Suprapubic skin (tissue), 4 donors: Measurements from ENCODE around the gene BICRAL. TPM values are rescaled to one million over a fixed set of nuclear protein-coding genes. Genes with fewer than 3 reads are reported as not detected.
A peak's percentile ranks its signal among the peaks of the same experiment; 100 is the strongest.

ENCODE experiments used
- DNase-seq, 2 donors: peaks; one replicate each; pipeline ENCODE4 v3.0.0-alpha.2; 2019; ENCODE audit warnings: low spot score in 2 of 2
- H3K27ac ChIP-seq: fragments of 200-600 bp; sonication (generic); one replicate; pipeline ENCODE4 v1.5.1; 2019
- H3K27me3 ChIP-seq: fragments of 200-600 bp; sonication (generic); one replicate; pipeline ENCODE4 v1.5.1; 2019
- H3K36me3 ChIP-seq: fragments of 200-600 bp; sonication (generic); one replicate; pipeline ENCODE4 v1.5.1; 2019
- H3K4me1 ChIP-seq: fragments of 200-600 bp; sonication (generic); one replicate; pipeline ENCODE4 v1.5.1; 2019
- H3K4me3 ChIP-seq: fragments of 200-600 bp; sonication (generic); one replicate; pipeline ENCODE4 v1.5.1; 2019; ENCODE audit warnings: mild to moderate bottlenecking
- H3K9me3 ChIP-seq: fragments of 200-600 bp; sonication (generic); one replicate; pipeline ENCODE4 v1.5.1; 2019
- CTCF ChIP-seq, 2 donors: fragments of 200-600 bp in 1 of 2; fragments of 450-650 bp in 1 of 2; sonication (generic) in 1 of 2; IDR thresholded peaks; one replicate each; pipeline ENCODE4 v1.5.1; 2016 to 2019; ENCODE audit warnings: antibody characterized with exemption in 2 of 2, mild to moderate bottlenecking in 1 of 2, moderate library complexity in 1 of 2
- EP300 ChIP-seq: sonication (generic); formaldehyde crosslinking; IDR thresholded peaks from one replicate; pipeline ENCODE4 v1.6.1; 2017; ENCODE audit warnings: antibody characterized with exemption
- POLR2A ChIP-seq, 2 donors: fragments of 450-650 bp; IDR thresholded peaks; one replicate each; pipeline ENCODE4 v1.6.1; 2017; ENCODE audit warnings: antibody characterized with exemption in 2 of 2, mild to moderate bottlenecking in 2 of 2, moderate library complexity in 2 of 2
- POLR2AphosphoS5 ChIP-seq, 3 donors: sonication (generic); formaldehyde crosslinking; IDR thresholded peaks; one replicate each; pipeline ENCODE4 v1.6.1; 2017; ENCODE audit warnings: antibody characterized with exemption in 3 of 3
- WGBS: methylation state at CpG from one replicate; pipeline ENCODE4 v1.1.5; 2018; 5-methylcytosine and 5-hydroxymethylcytosine counted together
- total RNA-seq, 4 donors: library from RNA; depleted of rRNA; stranded (reverse); fragments of >200 nt; gene quantifications; one replicate each; pipeline ENCODE4 v1.1.0, GENCODE V29; 2016

BICRAL gene
- total RNA-seq, 4 donors from 2014 or later = 20.7 to 28.2 (median 25.4) TPM

- Histone ChIP-seq H3K36me3 (no peaks in the 10 kb centered on the region), H3K27me3 (no peaks in the 10 kb centered on the region), H3K27ac (peak overlapping the region; percentile 100), H3K4me1 (peaks cover 62% of the 10 kb centered on the region), H3K9me3 (no peaks in the 10 kb centered on the region), H3K4me3 (peak overlapping the region; percentile 97)
- DNase-seq = no peak
- whole genome bisulfite sequencing = 2% methylated on average over 10 of the region's 10 CpGs
- TF ChIP-seq CTCF (IDR thresholded peaks at IDR 0.05) (no peak), POLR2A (IDR thresholded peaks at IDR 0.05) (no peak), EP300 (no peak), POLR2AphosphoS5 (IDR thresholded peaks at IDR 0.05) (no peak)
Observed at GRCh38 chr6:42783876-42784642, 2.2 kb downstream of the BICRAL start.

GRCh38 chr6:42784717-42785498 is 3.1 kb downstream of the BICRAL start:
- DNase-seq = no peak
- Histone ChIP-seq H3K36me3 (no peaks in the 10 kb centered on the region), H3K27me3 (no peaks in the 10 kb centered on the region), H3K27ac (peak overlapping the region; percentile 100), H3K9me3 (no peaks in the 10 kb centered on the region), H3K4me1 (peaks cover 63% of the 10 kb centered on the region), H3K4me3 (peak overlapping the region; percentile 97)
- WGBS = 35% methylated on average over 12 of the region's 12 CpGs
- TF ChIP-seq POLR2A (IDR thresholded peaks at IDR 0.05) = no peak
- no peak for TF ChIP-seq POLR2AphosphoS5 (IDR thresholded peaks at IDR 0.05)
- no peak for TF ChIP-seq CTCF (IDR thresholded peaks at IDR 0.05)
- no peak for TF ChIP-seq EP300

GRCh38 chr6:42786525-42786985 is 4.7 kb downstream of the BICRAL start:
- no peak overlapping the region for H3K27ac ChIP-seq
- H3K4me1 ChIP-seq = peaks cover 68% of the 10 kb centered on the region
- no peaks in the 10 kb centered on the region for H3K27me3 ChIP-seq
- no peak for DNase-seq
- peak overlapping the region; percentile 97 for H3K4me3 ChIP-seq
- no peaks in the 10 kb centered on the region for H3K9me3 ChIP-seq
- H3K36me3 ChIP-seq = no peaks in the 10 kb centered on the region
- 62% methylated on average over 3 of the region's 3 CpGs for WGBS
- TF ChIP-seq CTCF (IDR thresholded peaks at IDR 0.05) (no peak), POLR2A (IDR thresholded peaks at IDR 0.05) (no peak), POLR2AphosphoS5 (IDR thresholded peaks at IDR 0.05) (no peak), EP300 (no peak)

GRCh38 chr6:42787063-42787472 is 5.2 kb downstream of the BICRAL start:
- H3K4me3 ChIP-seq = no peak overlapping the region
- H3K36me3 ChIP-seq = no peaks in the 10 kb centered on the region
- no peaks in the 10 kb centered on the region for H3K27me3 ChIP-seq
- H3K9me3 ChIP-seq = no peaks in the 10 kb centered on the region
- TF ChIP-seq CTCF (IDR thresholded peaks at IDR 0.05) = no peak
- TF ChIP-seq POLR2AphosphoS5 (IDR thresholded peaks at IDR 0.05) = no peak
- no peak for TF ChIP-seq POLR2A (IDR thresholded peaks at IDR 0.05)
- no peak for TF ChIP-seq EP300
- 65% methylated on average over 2 of the region's 2 CpGs for WGBS
- no peak overlapping the region for H3K27ac ChIP-seq
- H3K4me1 ChIP-seq = peaks cover 68% of the 10 kb centered on the region
- DNase-seq = no peak

GRCh38 chr6:42788671-42789070 is 6.8 kb downstream of the BICRAL start:
- no peak overlapping the region for H3K4me3 ChIP-seq
- H3K4me1 ChIP-seq = peaks cover 68% of the 10 kb centered on the region
- TF ChIP-seq POLR2A (IDR thresholded peaks at IDR 0.05) = no peak
- TF ChIP-seq CTCF (IDR thresholded peaks at IDR 0.05) = no peak
- TF ChIP-seq EP300 = no peak
- no peak for TF ChIP-seq POLR2AphosphoS5 (IDR thresholded peaks at IDR 0.05)
- H3K27ac ChIP-seq = peak overlapping the region; percentile 45
- no peaks in the 10 kb centered on the region for H3K27me3 ChIP-seq
- H3K9me3 ChIP-seq = no peaks in the 10 kb centered on the region
- 40% methylated on average over 4 of the region's 4 CpGs for WGBS
- DNase-seq = no peak
- no peaks in the 10 kb centered on the region for H3K36me3 ChIP-seq
